HG02943 (cell line): ENCODE data around the gene C10orf90.

Experiments
- ATAC-seq: cut with Tn5 transposase; IDR thresholded peaks from one replicate; pipeline ENCODE4 v1.9.1; 2021; ENCODE audit warnings: mild to moderate bottlenecking, low read depth, moderate library complexity; ENCODE audit not compliant: unreplicated experiment

Gene C10orf90

GRCh38 chr10:126639084-126639483 lies 31.4 kb downstream of the C10orf90 start:
- no peak for ATAC-seq

DNA sequence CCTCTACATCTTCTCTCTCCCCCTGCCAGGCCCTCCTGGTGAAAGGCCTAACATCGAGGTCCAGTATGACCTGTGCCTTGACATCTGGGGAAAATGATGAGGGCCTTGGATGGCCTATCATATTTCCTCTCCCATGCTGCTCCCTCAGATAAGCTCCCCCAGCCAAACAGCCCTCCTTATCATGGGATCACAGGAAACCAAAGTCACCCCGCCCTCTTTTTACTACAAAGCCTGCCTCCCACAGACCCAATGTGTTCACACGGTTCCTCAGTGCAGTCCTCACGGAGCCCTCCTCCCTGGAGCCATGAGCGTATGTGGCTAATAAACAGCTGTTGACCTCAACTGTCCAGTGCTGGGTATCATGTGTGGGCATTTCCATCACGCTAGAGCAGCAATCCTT lies 32.0 kb downstream of the C10orf90 start:
- ATAC-seq, result no peak

DNA sequence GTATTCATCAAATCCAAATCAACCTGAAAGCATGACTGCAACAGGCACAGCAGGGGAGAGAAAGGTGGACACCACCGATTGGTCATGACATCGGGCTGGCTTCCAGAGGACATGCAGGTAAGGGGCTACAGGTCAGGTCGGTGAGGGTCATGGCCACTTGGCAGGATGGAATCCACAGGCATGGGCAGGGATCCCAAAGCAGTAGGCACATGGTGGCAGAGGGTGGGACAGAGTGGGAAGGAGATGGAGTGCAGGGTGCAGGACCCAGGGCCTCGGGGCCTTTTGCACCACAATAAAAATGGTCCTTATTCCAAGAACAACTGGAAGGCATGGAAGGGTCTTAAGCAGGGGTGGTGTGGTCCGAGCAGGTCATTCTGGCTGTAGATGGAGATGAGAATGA lies 33.0 kb downstream of the C10orf90 start:
- ATAC-seq, result no peak

DNA sequence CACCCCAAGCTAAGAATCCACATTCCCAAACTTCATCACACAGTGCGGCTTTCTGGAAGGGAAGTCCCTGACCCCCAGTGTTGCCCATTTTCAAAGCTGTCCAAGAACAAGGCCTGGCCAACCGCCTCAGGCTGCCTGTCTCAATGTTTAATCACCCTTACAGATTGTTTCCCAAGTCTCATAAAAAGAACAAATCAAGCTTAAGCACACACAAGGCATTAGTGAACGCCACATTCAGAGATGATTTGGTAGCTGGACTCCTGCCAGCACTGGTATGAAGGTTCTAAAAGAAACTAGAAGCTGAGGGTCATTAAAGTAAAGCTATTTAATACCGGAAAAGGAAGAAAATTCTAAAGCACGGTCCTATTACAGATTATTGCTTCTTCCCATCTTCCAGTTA lies 35.6 kb downstream of the C10orf90 start:
- ATAC-seq, result no peak

- ATAC-seq, result no peak
These were observed 36.1 kb downstream of the C10orf90 start for GRCh38 chr10:126634347-126634746.

GRCh38 chr10:126632705-126633104 lies 37.8 kb downstream of the C10orf90 start:
- no peak for ATAC-seq

GRCh38 chr10:126629925-126630624 lies 40.4 kb downstream of the C10orf90 start:
- ATAC-seq, result no peak

GRCh38 chr10:126628746-126629145 lies 41.7 kb downstream of the C10orf90 start:
- ATAC-seq, result no peak

DNA sequence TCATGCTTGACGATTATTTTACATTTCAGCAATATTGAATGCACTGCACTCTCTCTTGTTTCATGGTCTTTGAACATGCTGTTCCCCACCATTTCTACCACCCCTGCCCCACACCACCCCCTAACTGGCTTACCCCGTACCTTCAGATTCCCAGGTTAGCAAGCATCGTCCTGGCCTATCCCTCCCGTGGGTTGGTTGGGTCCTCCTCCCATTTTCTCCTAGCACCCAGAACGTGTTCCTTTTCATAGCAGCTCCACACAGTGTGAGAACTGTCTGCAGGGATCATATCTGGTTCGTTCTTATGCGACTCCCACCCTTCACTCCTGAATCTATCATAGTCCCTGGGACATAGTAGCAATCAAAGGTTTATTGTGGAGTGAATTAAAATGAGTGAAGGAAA lies 48.6 kb downstream of the C10orf90 start:
- no peak for ATAC-seq

DNA sequence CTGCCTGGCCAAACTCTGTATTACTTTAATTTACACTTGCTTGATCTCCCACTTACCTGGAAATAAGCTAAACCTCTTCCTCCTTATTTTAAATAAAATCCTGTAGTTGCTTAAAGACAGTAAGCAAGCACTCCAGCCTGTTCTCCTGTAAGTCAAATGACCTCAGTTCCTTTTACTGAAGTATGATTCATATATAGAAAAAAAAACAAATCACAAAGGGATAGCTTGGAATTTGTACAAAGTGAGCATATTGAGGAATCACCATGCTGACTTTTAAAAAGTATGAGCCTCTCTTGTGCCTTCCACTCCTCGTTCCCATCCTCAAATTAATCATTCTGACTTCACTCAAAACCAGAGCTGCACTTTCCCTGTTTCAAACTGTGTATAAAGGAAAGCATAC lies 52.0 kb downstream of the C10orf90 start:
- no peak for ATAC-seq

- no peak for ATAC-seq
These were observed 52.8 kb downstream of the C10orf90 start for GRCh38 chr10:126617733-126618132.

DNA sequence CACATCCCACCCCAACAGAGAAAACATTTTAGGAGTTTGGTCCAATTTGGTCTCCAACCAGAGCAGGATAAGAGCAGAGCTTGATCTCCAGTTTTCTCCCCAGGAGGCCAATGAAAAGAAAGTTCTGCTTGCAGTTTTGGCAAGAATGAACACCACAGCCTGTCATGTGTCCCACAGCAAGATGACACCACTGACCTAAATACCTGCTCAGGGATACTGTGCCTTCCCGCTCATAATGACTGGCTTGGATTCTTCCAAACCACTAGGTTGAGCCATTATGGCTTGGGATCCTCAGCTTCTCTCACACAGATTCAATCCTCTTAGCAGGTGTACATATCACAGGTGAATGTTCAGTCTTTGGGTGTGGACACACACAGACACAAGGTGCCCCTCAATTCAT lies 53.3 kb downstream of the C10orf90 start:
- ATAC-seq, result no peak

DNA sequence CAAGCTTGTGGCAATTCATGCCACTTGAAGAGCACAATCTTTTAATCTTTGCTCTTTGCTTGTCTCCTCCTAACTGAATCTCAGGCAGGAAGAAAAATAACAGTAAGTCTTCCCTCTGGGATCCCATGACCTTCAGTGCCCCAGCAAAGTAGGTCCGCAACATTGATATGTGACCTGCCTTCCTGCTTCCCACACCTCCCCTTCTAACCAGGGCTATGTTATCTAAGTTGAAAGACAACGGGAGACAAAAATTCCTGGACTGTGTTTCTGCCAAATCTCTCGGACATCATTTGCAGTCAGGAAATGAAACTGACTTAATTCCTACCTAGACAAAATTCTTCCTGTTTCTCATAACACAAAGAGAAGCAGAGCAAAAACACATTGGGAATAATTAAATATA lies 53.8 kb downstream of the C10orf90 start:
- no peak for ATAC-seq

DNA sequence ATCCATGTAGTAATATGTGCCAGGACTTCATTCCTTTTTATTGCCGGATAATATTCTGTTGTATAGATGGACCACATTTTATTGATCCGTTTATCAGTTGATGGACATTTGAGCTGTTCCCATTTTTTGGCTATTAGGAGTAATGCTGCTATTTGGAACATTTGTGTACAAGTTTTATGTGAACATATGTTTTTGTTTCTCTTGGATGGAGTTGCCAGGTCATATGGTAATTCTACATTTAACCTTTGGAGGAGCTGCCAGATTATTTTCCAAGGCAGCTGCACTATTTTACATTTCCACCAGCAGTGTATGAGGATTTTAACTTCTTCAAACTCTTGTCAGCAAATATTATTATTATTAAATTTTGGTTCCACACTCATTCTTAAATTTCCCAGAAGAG lies 59.2 kb downstream of the C10orf90 start:
- ATAC-seq, result no peak

DNA sequence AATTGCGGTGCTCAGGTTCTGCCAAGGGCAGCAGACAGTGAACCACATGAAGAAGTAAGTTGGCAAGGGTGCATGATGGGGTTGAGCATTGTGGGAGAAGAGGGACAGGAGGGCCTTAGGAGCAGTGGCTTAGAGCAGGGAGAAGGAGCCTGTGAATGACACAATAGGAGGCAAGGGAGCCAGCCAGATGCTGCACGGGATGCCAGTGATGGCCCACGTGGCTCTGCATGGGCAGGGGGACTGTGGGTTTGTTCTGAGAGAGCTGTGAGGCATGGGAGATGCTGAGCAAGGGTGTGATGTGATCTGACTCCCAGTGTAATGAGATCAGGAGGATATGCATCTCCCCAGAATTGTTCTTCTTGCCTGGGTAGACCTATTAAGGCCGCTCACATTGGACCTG lies 60.9 kb downstream of the C10orf90 start:
- no peak for ATAC-seq

DNA sequence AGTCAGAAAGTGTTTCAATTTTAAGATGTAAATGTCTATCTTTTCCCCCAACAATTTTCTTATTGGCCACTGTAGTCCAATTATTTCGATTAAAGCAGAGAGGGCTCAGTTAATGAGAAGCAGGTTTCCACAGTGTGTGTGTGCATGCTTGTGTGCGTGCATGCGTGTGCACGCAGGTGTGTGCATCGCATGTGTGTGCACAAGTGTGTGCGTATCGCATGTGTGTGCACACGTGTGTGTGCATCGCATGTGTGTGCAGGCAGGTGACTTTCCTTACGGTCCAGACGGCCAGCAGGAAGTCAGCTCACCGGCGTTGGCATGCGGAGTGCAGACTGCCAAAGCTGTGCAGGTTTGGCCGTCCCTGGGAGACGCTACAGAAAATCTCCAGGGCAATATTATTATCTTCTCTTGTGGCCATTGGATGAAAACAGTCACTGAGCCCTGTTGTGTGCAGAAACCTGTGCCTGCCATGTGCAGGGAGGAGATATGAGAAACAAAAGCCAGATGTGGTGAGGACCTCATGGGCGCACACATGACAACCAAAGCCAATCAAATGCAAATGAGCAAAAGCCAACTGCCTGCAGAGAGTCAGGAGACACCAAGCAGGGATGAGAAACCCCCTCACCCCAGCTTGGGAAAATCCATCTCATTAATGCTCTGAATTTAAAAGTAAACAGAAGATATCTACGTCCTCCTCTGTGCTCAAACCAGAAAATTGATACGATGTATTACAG lies 70.4 kb downstream of the C10orf90 start:
- no peak for ATAC-seq

DNA sequence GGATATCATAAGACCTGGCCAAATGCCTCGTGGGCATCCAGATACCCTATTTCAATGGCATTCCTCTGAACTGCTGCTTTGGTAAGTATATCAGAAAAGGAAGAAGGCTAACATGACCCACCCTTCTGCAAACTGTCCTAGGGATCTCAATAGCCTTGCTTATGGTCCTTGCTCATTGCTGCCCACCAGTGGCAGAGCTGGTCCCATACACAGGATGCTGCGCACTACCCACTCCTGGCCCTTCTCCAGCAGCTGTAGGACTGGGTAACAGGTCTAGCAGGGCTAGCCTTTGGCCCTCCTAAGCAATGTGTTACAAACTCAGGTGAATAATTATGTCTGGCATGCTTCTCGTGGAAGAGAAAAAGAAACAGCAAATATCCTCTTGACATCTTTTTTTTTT lies 72.5 kb downstream of the C10orf90 start:
- ATAC-seq, result no peak

DNA sequence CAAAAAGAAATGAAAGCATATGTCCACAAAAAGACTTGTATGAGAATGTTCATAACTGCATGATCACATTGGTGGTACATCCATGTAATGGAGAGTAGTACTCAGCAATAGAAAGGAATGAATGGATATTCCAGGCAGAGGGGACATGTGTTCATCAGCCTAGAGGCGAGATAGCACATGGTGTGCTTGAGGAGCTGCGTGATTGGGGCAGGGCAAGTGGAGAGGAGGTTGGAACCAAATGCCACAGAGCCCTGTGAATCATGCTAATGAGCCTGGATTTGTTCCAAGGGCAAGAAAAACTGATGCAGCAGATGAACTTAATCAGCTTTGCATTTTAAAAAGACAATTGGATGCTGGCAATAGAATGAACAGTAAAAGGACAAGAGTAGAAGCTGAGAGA lies 73.3 kb downstream of the C10orf90 start:
- ATAC-seq, result no peak

- no peak for ATAC-seq
These were observed 73.9 kb downstream of the C10orf90 start for GRCh38 chr10:126596472-126597016.

GRCh38 chr10:126595160-126595559 lies 75.3 kb downstream of the C10orf90 start:
- no peak for ATAC-seq

DNA sequence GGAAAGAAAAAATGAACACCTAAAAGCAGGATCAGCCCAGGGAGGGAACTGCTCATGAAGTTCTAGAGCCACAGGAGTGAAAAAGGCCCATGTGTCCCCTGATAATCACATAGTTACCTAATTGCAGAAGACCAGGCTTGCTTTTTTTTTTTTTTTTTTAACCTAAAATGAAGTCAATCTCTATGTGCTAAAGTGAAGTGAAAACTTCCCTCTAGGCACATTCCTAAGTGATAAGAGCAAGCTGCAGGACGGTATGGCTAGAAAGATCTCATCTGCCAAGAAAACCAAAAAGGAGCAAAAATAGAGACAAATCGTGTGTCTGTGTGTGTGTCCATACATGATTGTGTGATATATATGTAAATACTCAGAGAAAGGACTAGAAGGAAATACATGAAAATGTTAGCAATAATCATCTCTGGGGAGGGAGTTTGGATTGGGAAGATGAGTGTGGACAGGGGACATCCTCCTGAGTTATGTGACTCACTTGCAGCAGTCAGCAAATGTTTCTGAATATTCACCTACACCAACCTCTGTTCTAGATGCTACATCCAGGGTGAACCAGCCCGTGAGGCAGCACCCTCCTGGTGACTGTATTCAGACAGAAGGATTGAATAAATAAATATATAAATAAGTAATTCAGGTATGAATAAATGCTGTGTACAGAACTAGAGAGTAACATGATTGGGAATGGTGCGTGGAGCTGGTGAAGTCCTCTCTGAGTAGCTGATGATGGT lies 76.4 kb downstream of the C10orf90 start:
- ATAC-seq, result no peak
